Neutrophil (primary cell): ENCODE results near the gene DAB2.

Experiments
- H3K27ac ChIP-seq: fragments of 200-600 bp; sonication (generic); 2 replicates; pipeline ENCODE4 v1.5.1; 2016; ENCODE audit warnings: mild to moderate bottlenecking, moderate library complexity
- H3K27me3 ChIP-seq: fragments of 200-600 bp; sonication (generic); 2 replicates; pipeline ENCODE4 v1.6.0; 2016; ENCODE audit warnings: mild to moderate bottlenecking
- H3K36me3 ChIP-seq: fragments of 200-600 bp; sonication (generic); 2 replicates; pipeline ENCODE4 v1.5.1; 2017
- H3K4me1 ChIP-seq, 2 experiments: fragments of 200-600 bp in 1 of 2; sonication (generic) in 1 of 2; 1 replicate in 1 of 2; 2 replicates in 1 of 2; pipeline versions ENCODE4 v1.5.1 to v1.6.1; 2013 to 2016; ENCODE audit warnings: low read depth in 1 of 2, low read length in 1 of 2, mild to moderate bottlenecking in 1 of 2, moderate library complexity in 1 of 2; ENCODE audit not compliant: control insufficient read depth in 1 of 2, insufficient read depth in 1 of 2
- H3K4me3 ChIP-seq, 2 experiments: fragments of 200-600 bp in 1 of 2; sonication (generic) in 1 of 2; 1 replicate in 1 of 2; 2 replicates in 1 of 2; pipeline ENCODE4 v1.5.1; 2013 to 2016; ENCODE audit warnings: low read depth in 1 of 2, low read length in 1 of 2, mild to moderate bottlenecking in 1 of 2, moderate library complexity in 1 of 2
- H3K9me3 ChIP-seq: fragments of 200-600 bp; sonication (generic); 2 replicates; pipeline ENCODE4 v1.5.1; 2016
- CTCF ChIP-seq: fragments of 200-600 bp; sonication (generic); IDR thresholded peaks from 2 replicates; pipeline ENCODE4 v1.5.1; 2016; ENCODE audit warnings: antibody characterized with exemption

The DAB2 gene

GRCh38 chr5:39452846-39453245 is 28.1 kb upstream of the DAB2 start:
- H3K9me3 ChIP-seq: no peaks in the 10 kb centered on the region
- H3K27ac ChIP-seq: no peak overlapping the region
- TF ChIP-seq CTCF: no peak
- H3K4me1 ChIP-seq: no peaks in the 10 kb centered on the region
- no peaks in the 10 kb centered on the region for H3K36me3 ChIP-seq
- no peak overlapping the region for H3K4me3 ChIP-seq
- no peaks in the 10 kb centered on the region for H3K27me3 ChIP-seq

GRCh38 chr5:39451276-39451941 is 26.6 kb upstream of the DAB2 start:
- H3K9me3 ChIP-seq: no peaks in the 10 kb centered on the region
- TF ChIP-seq CTCF: no peak
- no peaks in the 10 kb centered on the region for H3K36me3 ChIP-seq
- no peaks in the 10 kb centered on the region for H3K27me3 ChIP-seq
- no peak overlapping the region for H3K4me3 ChIP-seq
- no peak overlapping the region for H3K27ac ChIP-seq
- H3K4me1 ChIP-seq: no peaks in the 10 kb centered on the region

- no peaks in the 10 kb centered on the region for H3K4me1 ChIP-seq
- H3K9me3 ChIP-seq: no peaks in the 10 kb centered on the region
- no peak for TF ChIP-seq CTCF
- no peak overlapping the region for H3K4me3 ChIP-seq
- no peaks in the 10 kb centered on the region for H3K36me3 ChIP-seq
- H3K27ac ChIP-seq: no peak overlapping the region
- no peaks in the 10 kb centered on the region for H3K27me3 ChIP-seq
Observed at GRCh38 chr5:39450487-39450886, 25.7 kb upstream of the DAB2 start.

GRCh38 chr5:39449591-39449990 is 24.8 kb upstream of the DAB2 start:
- no peak for TF ChIP-seq CTCF
- Histone ChIP-seq H3K27me3 (no peaks in the 10 kb centered on the region), H3K4me1 (no peaks in the 10 kb centered on the region), H3K9me3 (no peaks in the 10 kb centered on the region), H3K27ac (no peak overlapping the region), H3K36me3 (no peaks in the 10 kb centered on the region), H3K4me3 (no peak overlapping the region)

- no peak overlapping the region for H3K4me3 ChIP-seq
- no peaks in the 10 kb centered on the region for H3K9me3 ChIP-seq
- TF ChIP-seq CTCF: no peak
- H3K36me3 ChIP-seq: no peaks in the 10 kb centered on the region
- no peaks in the 10 kb centered on the region for H3K4me1 ChIP-seq
- H3K27ac ChIP-seq: no peak overlapping the region
- no peaks in the 10 kb centered on the region for H3K27me3 ChIP-seq
Observed at GRCh38 chr5:39448506-39449128, 23.8 kb upstream of the DAB2 start.
